Activated T-helper 1 cell treated with anti-CD3 and anti-CD28 coated beads, Interleukin-2, amount 50 U/mL, for 16 hours (primary cell): ENCODE results near the gene ECD.

Experiments
- DNase-seq, 2 donors: peaks; one replicate each; pipeline ENCODE4 v3.0.0-alpha.2; 2020; ENCODE audit warnings: low read depth in 1 of 2, low spot score in 1 of 2

Gene ECD

DNA sequence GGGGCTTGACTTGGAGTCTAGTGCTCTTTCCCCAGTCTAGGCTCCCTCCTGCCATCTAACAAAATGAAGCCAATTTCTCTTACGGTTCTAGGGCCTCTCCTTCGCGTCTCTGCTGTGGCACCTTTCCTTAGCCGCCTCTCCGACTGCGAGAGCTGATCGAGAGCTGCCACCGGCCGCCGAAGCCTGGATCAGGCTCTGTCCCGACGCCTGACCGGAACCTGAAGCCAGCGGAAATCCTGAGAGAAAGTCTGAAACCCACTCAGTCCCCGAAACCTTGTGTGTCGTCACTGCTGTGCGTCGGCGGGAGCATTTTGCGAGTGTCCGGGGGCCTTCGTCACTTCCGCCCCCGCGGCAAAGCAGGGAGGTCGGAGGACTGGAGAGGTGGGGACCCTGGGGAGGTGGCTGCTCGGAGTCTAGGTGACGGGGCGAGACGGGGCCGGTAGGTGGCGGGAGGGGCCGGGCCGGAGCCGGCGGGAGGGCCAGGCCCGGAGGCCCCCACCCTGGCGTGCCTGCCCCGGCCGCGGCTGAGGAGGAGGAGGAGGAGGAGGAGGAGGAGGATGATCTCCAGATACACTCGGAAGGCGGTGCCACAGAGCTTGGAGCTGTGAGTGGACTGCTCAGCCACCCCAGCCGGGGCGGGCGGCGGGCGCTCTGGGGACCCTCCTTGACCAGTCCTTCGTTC, at the start of gene ECD, which contains the start of gene FAM149B1:
Gene ECD, minus strand, starts transcription at position 226 of the 682 bp plus-strand sequence. CDS start 4,071 bp downstream, outside the sequence.
Gene FAM149B1, plus strand, starts transcription at position 337 of the 682 bp plus-strand sequence. Its CDS starts 221 bp downstream, at position 558.
- peak; percentile 76 to 86 for DNase-seq

DNA sequence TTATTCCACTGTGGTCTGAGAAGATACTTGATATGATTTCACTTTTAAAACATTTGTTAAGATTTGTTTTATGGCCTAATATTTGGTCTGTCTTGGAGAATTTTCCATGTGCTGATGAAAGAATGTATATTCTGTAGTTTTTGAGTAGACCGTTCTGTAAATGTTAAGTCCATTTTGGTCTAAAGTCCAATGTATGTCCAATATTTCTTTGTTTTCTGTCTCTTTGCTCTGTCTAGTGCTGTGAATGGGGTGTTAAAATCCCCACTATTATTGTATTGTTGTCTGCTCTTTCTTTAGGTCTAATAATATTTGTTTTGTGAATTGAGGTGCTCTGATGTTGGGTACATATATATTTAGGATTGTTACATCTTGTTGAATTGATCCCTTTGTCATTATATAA, 47.9 kb upstream of the ECD start:
- no peak for DNase-seq

GRCh38 chr10:73211106-73211811, 43.5 kb upstream of the ECD start:
- no peak for DNase-seq

GRCh38 chr10:73210395-73211105, 42.7 kb upstream of the ECD start:
- DNase-seq: no peak

GRCh38 chr10:73209705-73210104, 41.9 kb upstream of the ECD start:
- no peak for DNase-seq

DNA sequence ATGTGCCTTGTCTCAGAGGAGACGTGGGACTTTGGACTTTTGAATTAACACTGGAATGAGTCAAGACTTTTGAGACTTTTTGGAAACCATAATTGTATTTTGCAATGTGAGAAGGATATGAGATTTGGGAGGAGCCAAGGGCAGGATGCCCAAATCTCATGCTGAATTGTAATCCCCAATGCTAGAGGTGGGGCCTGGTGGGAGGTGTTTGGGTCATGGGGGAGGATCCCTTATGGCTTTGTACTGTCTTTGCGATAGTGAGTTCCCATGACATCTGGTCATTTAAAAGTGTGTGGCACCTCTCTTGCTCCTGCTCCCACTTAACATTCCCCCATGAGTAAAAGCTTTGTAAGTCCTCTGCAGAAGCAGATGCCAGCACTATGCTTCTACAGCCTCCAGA, 40.1 kb upstream of the ECD start:
- DNase-seq: no peak

DNA sequence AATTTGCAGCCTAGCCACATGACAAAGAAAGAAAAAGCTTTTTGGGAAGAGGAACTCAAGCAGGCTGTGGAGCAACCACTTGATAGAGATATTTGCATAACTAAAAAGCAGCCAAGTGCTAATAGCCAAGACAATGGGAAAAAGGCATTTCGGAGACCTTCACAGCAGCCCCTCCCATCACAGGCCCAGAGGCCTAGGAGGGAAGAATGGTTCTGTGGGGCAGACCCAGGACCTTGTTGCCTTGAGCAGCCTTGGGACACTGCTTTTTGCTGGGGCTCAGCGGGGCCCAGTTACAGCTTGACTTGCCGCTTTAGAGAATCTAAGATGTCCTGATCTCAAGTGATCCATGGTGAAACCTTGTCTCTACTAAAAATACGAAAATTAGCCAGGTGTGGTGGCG, 38.6 kb upstream of the ECD start:
- no peak for DNase-seq

DNA sequence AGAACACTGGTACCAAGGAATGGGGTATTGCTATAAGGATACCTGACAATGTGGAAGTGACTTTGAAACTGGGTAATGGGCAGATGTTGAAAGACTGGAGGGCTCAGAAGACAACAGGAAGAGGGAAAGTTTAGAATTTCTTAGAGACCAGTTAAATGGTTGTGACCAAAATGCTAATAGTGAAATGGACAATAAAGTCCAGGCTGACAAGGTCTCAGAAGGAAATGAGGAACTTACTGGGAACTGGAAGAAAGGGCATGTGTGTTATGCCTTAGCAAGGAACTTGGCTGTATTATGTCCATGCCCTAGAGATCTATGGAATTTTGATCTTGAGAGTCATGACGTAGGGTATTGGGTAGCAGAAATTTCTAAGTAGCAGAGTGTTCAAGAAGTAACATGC, 38.1 kb upstream of the ECD start:
- no peak for DNase-seq

- DNase-seq: no peak
These were observed 37.3 kb upstream of the ECD start for GRCh38 chr10:73205081-73205480.

GRCh38 chr10:73190188-73190587, 22.4 kb upstream of the ECD start:
- no peak for DNase-seq

DNA sequence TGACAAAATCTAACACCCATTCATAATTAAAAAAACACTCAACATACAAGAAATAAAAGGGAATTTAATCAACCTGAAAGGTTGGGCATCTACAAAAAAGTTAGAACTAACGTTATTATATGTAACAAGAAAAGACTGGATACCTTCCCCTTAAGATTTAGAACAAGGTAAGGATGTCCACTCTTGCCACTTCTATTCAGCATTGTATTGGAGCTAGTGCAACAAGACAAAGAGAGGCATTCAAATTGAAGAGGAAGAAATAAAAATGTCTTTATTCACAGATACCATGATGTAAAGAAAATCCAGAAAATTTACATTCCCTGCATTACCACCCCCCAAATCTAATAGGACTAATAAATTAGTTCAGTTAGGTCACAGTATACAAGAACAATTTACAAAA, 18.5 kb upstream of the ECD start:
- no peak for DNase-seq

DNA sequence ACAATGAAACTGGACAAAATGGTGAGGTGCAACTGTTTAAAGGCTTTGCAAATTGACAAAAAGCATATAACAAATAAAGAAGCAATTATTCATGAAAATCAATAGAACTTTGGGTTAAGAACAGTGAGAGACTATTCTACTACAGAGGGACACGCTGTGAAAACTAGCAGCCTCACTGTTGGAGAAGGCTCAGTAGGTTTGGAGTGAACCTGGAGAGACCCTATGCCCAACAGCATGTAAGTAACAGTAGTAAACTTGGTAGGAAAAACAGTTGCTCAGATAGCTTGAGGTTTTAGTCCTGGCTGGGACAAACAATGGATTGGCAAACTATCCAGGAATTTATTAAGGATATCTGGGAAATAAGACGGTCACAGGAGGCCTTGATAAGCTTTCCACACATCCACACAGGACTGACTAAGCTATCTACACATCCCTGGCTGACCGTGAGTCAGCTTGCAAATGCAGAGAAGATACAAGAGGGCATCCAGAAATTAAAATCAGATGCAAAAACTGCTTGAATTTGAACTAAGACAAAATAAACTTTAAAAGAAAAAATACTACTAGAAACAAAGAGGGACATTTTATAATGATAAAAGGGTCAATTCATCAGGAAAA, 16.0 kb upstream of the ECD start:
- no peak for DNase-seq

DNA sequence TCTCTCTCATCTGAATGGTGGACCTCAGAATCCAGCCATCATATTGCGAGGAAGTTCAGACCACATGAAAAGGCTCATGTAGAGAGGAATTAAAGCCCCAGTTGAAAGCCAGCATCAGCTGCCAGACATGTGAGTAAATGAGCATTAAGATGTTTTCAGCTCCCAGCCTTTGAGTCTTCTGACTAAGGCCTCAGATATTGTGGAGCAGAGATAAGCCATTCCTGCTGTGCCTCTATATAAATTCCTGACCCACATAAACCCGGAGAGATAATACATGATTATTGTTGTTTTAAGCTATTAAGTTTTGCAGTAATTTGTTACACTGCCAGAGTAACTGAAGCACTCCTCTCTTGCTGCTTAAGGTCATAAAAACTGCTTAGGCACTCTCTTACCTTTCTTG, 14.8 kb upstream of the ECD start:
- DNase-seq: no peak

GRCh38 chr10:73174148-73174925, 6.5 kb upstream of the ECD start:
- DNase-seq: no peak

DNA sequence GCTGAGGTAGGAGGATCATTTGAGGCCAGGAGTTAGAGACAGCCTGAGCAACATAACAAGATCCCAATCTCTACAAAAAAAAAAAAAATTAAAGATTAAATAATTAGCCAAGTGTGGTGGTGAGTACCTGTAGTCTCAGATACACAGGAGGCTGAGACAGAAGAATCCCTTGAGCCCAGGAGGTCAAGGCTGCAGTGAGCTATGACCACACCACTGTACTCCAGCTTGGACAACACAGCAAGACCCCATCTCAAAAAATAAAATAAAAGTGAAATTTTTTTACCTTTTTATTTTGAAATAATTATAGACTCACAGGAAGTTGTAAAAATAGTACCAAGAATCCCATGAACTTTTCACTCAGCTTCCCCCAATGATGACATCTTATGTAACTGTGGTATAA, 5.1 kb upstream of the ECD start:
- DNase-seq: no peak

DNA sequence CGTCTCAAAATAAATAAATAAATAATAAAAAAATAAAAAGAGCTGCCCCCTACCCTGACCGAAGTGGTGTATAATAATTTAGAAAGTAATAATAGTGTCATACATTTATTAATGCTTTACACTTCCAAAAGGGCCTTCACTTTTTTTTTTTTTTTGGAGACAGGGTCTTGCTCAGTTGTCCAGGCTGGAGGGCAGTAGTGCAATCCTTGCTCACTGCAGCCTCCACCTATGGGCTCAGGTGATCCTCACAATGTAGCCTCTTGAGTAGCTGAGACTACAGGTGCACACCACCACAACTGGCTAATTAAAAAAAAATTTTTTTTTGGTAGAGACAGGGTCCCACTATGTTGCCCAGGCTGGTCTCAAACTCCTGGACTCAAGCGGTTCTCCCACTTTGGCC, 1.5 kb upstream of the ECD start:
- no peak for DNase-seq

GRCh38 chr10:73168465-73168803, 626 bp upstream of the ECD start:
- no peak for DNase-seq

GRCh38 chr10:73167458-73167782, 388 bp downstream of the ECD start:
- DNase-seq: no peak

GRCh38 chr10:73166972-73167371, 836 bp downstream of the ECD start:
- DNase-seq: no peak

- DNase-seq: no peak
These were observed 4.7 kb downstream of the ECD start for GRCh38 chr10:73163096-73163495.

DNA sequence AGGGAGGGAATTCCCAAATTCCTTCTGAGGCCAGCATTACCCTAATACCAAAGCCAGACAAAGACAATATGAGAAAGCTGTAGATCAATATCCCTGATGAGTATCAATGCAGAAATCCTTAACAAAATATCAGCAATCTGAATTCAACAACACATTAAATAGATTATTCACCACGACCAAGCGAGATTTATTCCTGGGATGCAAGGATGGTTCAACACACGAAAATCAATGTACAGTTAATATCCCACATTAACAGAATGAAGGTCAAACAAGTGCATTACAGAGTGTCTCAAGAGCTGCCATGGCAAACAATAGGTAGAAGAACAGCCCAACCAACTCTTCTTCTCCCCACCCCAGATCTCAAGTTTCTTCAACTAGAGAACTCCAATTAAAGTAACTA, 6.1 kb downstream of the ECD start:
- no peak for DNase-seq
